ENCODE data around the gene AHSG.
"Not testable (repeated sequence)": the region's sequence is repeated elsewhere in the genome, so short reads cannot be mapped to it uniquely, and the experiment has no call there.

Gene AHSG

GRCh38 chr3:186619787-186620212, 6.9 kb downstream of the AHSG start:
- no peak for FAIRE-seq

GRCh38 chr3:186620213-186621092, 7.6 kb downstream of the AHSG start:
- FAIRE-seq = no peak

GRCh38 chr3:186621894-186622650, 9.2 kb downstream of the AHSG start:
- FAIRE-seq = no peak

- no peak for FAIRE-seq
These were observed 9.9 kb downstream of the AHSG start for GRCh38 chr3:186622651-186623310.

- FAIRE-seq = no peak
These were observed 11.7 kb downstream of the AHSG start for GRCh38 chr3:186624598-186624997.

- FAIRE-seq = no peak
These were observed 12.8 kb downstream of the AHSG start for GRCh38 chr3:186625600-186626042.

GRCh38 chr3:186626254-186626847, 13.5 kb downstream of the AHSG start:
- no peak for FAIRE-seq

- no peak for FAIRE-seq
These were observed 15.1 kb downstream of the AHSG start for GRCh38 chr3:186627852-186628414.

GRCh38 chr3:186628756-186629155, 15.9 kb downstream of the AHSG start:
- FAIRE-seq = no peak

- FAIRE-seq = no peak
These were observed 18.2 kb downstream of the AHSG start for GRCh38 chr3:186630950-186631641.

GRCh38 chr3:186633481-186633880, 20.6 kb downstream of the AHSG start:
- no peak for FAIRE-seq

- not testable (repeated sequence) for FAIRE-seq
These were observed 21.3 kb downstream of the AHSG start for GRCh38 chr3:186634207-186634606.

GRCh38 chr3:186635532-186635931, 22.7 kb downstream of the AHSG start:
- FAIRE-seq = no peak

GRCh38 chr3:186636536-186636935, 23.7 kb downstream of the AHSG start:
- no peak for FAIRE-seq

- no peak for FAIRE-seq
These were observed 24.8 kb downstream of the AHSG start for GRCh38 chr3:186637686-186638085.

GRCh38 chr3:186638259-186638658, 25.4 kb downstream of the AHSG start:
- no peak for FAIRE-seq

- no peak for FAIRE-seq
These were observed 27.1 kb downstream of the AHSG start, which contains the start of gene FETUB for GRCh38 chr3:186639778-186640472. Gene FETUB, plus strand, starts transcription at chr3:186640399. Its CDS starts 62 bp downstream, at chr3:186640461.

GRCh38 chr3:186640473-186640818, 27.6 kb downstream of the AHSG start:
- no peak for FAIRE-seq

- FAIRE-seq = no peak
These were observed 28.1 kb downstream of the AHSG start for GRCh38 chr3:186640929-186641328.

GRCh38 chr3:186642014-186642413, 29.2 kb downstream of the AHSG start:
- FAIRE-seq = no peak

- no peak for FAIRE-seq
These were observed 30.6 kb downstream of the AHSG start for GRCh38 chr3:186643493-186643892.

Measured in colon (tissue), 2 donors.